SK-N-SH treated with all-trans-retinoic acid at 6 μM for 48 hours (cell line): Measurements from ENCODE around the gene UGT1A3.

Source experiments
- CSDC2 ChIP-seq: fragments of 250-450 bp; sonication (Bioruptor Pico); IDR thresholded peaks from 2 replicates; pipeline ENCODE4 v1.5.0; 2020; ENCODE audit warnings: mild to moderate bottlenecking, moderate library complexity
- PPARA ChIP-seq: fragments of 250-450 bp; sonication (Bioruptor Pico); IDR thresholded peaks from 2 replicates; pipeline ENCODE4 v1.5.0; 2020; ENCODE audit warnings: mild to moderate bottlenecking, borderline replicate concordance
- ZFP30 ChIP-seq: fragments of 450-650 bp; formaldehyde crosslinking; IDR thresholded peaks from 2 replicates; pipeline ENCODE4 v1.5.0; 2022; ENCODE audit warnings: mild to moderate bottlenecking, moderate library complexity
- ZNF70 ChIP-seq: fragments of 450-650 bp; formaldehyde crosslinking; IDR thresholded peaks from 2 replicates; pipeline ENCODE4 v1.5.0; 2020; ENCODE audit warnings: mild to moderate bottlenecking, moderate library complexity
- TF ChIP-seq, protein P1 (sequence below): fragments of 250-450 bp; sonication (Bioruptor Pico); IDR thresholded peaks from 2 replicates; pipeline ENCODE4 v1.5.1; 2021; ENCODE audit warnings: mild to moderate bottlenecking, moderate library complexity
- TF ChIP-seq, protein P2 (sequence below): fragments of 250-450 bp; sonication (Bioruptor Pico); IDR thresholded peaks from 2 replicates; pipeline ENCODE4 v1.5.1; 2020; ENCODE audit warnings: low read depth, mild to moderate bottlenecking, moderate library complexity

DNA sequence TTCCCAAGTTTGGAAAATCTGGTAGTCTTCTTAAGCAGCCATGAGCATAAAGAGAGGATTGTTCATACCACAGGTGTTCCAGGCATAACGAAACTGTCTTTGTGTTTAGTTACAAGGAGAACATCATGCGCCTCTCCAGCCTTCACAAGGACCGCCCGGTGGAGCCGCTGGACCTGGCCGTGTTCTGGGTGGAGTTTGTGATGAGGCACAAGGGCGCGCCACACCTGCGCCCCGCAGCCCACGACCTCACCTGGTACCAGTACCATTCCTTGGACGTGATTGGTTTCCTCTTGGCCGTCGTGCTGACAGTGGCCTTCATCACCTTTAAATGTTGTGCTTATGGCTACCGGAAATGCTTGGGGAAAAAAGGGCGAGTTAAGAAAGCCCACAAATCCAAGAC lies 43.3 kb downstream of the UGT1A3 start:
- TF ChIP-seq ZFP30 (CRISPR knock-in tag) (no peak), PPARA (CRISPR knock-in tag) (no peak), CSDC2 (no peak), ZNF70 (no peak)
- TF ChIP-seq, protein P1, sequence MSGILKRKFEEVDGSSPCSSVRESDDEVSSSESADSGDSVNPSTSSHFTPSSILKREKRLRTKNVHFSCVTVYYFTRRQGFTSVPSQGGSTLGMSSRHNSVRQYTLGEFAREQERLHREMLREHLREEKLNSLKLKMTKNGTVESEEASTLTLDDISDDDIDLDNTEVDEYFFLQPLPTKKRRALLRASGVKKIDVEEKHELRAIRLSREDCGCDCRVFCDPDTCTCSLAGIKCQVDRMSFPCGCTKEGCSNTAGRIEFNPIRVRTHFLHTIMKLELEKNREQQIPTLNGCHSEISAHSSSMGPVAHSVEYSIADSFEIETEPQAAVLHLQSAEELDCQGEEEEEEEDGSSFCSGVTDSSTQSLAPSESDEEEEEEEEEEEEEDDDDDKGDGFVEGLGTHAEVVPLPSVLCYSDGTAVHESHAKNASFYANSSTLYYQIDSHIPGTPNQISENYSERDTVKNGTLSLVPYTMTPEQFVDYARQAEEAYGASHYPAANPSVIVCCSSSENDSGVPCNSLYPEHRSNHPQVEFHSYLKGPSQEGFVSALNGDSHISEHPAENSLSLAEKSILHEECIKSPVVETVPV (CRISPR knock-in tag): no peak
- TF ChIP-seq, protein P2, sequence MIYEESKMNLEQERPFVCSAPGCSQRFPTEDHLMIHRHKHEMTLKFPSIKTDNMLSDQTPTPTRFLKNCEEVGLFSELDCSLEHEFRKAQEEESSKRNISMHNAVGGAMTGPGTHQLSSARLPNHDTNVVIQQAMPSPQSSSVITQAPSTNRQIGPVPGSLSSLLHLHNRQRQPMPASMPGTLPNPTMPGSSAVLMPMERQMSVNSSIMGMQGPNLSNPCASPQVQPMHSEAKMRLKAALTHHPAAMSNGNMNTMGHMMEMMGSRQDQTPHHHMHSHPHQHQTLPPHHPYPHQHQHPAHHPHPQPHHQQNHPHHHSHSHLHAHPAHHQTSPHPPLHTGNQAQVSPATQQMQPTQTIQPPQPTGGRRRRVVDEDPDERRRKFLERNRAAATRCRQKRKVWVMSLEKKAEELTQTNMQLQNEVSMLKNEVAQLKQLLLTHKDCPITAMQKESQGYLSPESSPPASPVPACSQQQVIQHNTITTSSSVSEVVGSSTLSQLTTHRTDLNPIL (CRISPR knock-in tag): no peak
